Measurements from ENCODE around the gene SPINT1.

Gene SPINT1

DNA sequence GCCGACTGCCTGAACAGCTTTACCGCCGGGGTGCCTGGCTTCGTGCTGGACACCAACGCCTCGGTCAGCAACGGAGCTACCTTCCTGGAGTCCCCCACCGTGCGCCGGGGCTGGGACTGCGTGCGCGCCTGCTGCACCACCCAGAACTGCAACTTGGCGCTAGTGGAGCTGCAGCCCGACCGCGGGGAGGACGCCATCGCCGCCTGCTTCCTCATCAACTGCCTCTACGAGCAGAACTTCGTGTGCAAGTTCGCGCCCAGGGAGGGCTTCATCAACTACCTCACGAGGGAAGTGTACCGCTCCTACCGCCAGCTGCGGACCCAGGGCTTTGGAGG is 815 bp downstream of the SPINT1 start:
- no peak overlapping the region for H3K4me3 ChIP-seq (ENCODE audit: low read depth, low read length)
- H3K36me3 ChIP-seq, result no peaks in the 10 kb centered on the region
- TF ChIP-seq CTCF (IDR thresholded peaks at IDR 0.05; ENCODE audit: low read depth, low read length), result no peak
- no peak overlapping the region for H3K27ac ChIP-seq
- no peaks in the 10 kb centered on the region for H3K27me3 ChIP-seq (ENCODE audit: insufficient read depth, low read depth, severe bottlenecking)
- H3K9me3 ChIP-seq (ENCODE audit: severe bottlenecking), result no peaks in the 10 kb centered on the region
- DNase-seq, result no peak

- H3K27me3 ChIP-seq (ENCODE audit: insufficient read depth, low read depth, severe bottlenecking), result no peaks in the 10 kb centered on the region
- DNase-seq, result no peak
- H3K4me3 ChIP-seq (ENCODE audit: low read depth, low read length), result no peak overlapping the region
- TF ChIP-seq CTCF (IDR thresholded peaks at IDR 0.05; ENCODE audit: low read depth, low read length), result no peak
- H3K36me3 ChIP-seq, result no peaks in the 10 kb centered on the region
- H3K9me3 ChIP-seq (ENCODE audit: severe bottlenecking), result no peaks in the 10 kb centered on the region
- H3K27ac ChIP-seq, result no peak overlapping the region
These were observed 1.2 kb downstream of the SPINT1 start for GRCh38 chr15:40845036-40845435.

- DNase-seq, result no peak
- Histone ChIP-seq H3K4me3 (ENCODE audit: low read depth, low read length) (no peak overlapping the region), H3K27ac (no peak overlapping the region)
These were observed 1.9 kb downstream of the SPINT1 start for GRCh38 chr15:40845511-40846284.

DNA sequence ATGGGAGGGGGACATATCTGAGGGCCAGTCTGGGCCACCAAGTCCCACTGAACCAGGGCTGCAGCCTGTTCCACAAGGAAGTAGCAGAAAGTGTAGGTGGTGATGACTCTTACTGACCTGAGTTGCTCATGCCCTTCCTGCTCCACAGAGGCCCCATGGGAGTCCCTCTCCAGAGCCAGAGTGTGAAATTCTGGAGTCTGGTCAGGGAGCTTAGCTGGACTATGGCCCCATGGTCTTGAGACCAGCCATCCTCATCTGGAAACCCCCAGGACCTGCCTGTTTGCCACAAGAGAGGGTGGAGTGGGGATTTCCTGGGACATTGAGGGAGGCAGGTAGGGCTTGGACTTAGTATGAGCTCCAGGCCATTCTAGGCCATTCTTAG is 3.0 kb downstream of the SPINT1 start:
- Histone ChIP-seq H3K27ac (peak overlapping the region; percentile 40; the same call in 1 of the 2 replicates), H3K9me3 (ENCODE audit: severe bottlenecking) (no peaks in the 10 kb centered on the region), H3K27me3 (ENCODE audit: insufficient read depth, low read depth, severe bottlenecking) (no peaks in the 10 kb centered on the region), H3K36me3 (no peaks in the 10 kb centered on the region), H3K4me3 (ENCODE audit: low read depth, low read length) (no peak overlapping the region)
- no peak for DNase-seq
- TF ChIP-seq CTCF (IDR thresholded peaks at IDR 0.05; ENCODE audit: low read depth, low read length), result no peak

More at GRCh38 chr15:40845511-40846284, 1.9 kb downstream of the SPINT1 start:
- H3K36me3 ChIP-seq, result no peaks in the 10 kb centered on the region
- no peak for TF ChIP-seq CTCF (IDR thresholded peaks at IDR 0.05; ENCODE audit: low read depth, low read length)
- no peaks in the 10 kb centered on the region for H3K27me3 ChIP-seq (ENCODE audit: insufficient read depth, low read depth, severe bottlenecking)
- H3K9me3 ChIP-seq (ENCODE audit: severe bottlenecking), result no peaks in the 10 kb centered on the region

GRCh38 chr15:40847223-40847961 is 3.5 kb downstream of the SPINT1 start:
- Histone ChIP-seq H3K36me3 (no peaks in the 10 kb centered on the region), H3K9me3 (ENCODE audit: severe bottlenecking) (no peaks in the 10 kb centered on the region), H3K27me3 (ENCODE audit: insufficient read depth, low read depth, severe bottlenecking) (no peaks in the 10 kb centered on the region), H3K27ac (peak overlapping the region; percentile 40), H3K4me3 (ENCODE audit: low read depth, low read length) (no peak overlapping the region)
- peak; percentile 88 for DNase-seq
- no peak for TF ChIP-seq CTCF (IDR thresholded peaks at IDR 0.05; ENCODE audit: low read depth, low read length)

All from WERI-Rb-1 (cell line).